GM06990 (cell line): ENCODE data around the gene FBP1.

Experiments used
- DNase-seq: peaks from one replicate; pipeline ENCODE4 v3.0.0-alpha.2; 2011; ENCODE audit not compliant: insufficient read length; ENCODE audit errors: extremely low read depth
- H3K27me3 ChIP-seq: replicated peaks from 2 replicates; pipeline ENCODE4 v1.6.0; 2011; ENCODE audit warnings: low read length; ENCODE audit not compliant: control insufficient read depth, insufficient read depth
- H3K36me3 ChIP-seq: 2 replicates; pipeline ENCODE4 v1.5.1; 2011; ENCODE audit warnings: low read length; ENCODE audit not compliant: control insufficient read depth, insufficient read depth
- H3K4me3 ChIP-seq: replicated peaks from 2 replicates; pipeline ENCODE4 v1.5.1; 2011; ENCODE audit warnings: low read depth, mild to moderate bottlenecking, control low read depth, low read length
- TF ChIP-seq, protein P1 (sequence below): IDR thresholded peaks from 2 replicates; pipeline ENCODE4 v1.5.1; 2011; ENCODE audit warnings: low read length, control low read depth, mild to moderate bottlenecking, inconsistent platforms; ENCODE audit not compliant: insufficient read depth, poor library complexity, severe bottlenecking

Gene FBP1

DNA sequence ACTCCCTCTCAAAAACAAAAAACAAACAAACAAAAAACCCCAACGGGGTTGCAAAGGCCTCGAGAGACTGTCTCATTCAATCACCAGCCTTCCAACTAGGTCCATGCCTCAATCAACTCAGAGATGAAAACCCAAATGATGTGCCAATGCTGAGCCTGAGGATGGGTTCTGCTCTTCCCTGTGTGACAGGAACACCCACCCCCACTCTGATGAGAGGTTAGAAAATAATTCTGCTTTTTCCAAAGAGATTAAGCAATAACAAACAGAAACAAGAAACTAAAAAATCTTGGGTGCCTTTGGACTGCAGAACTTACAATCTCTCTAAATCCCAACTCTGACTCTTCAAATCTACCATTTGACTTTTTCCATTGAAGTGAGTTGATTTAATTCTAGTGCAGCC lies 25.5 kb upstream of the FBP1 start:
- no peaks in the 10 kb centered on the region; the same call in 1 of the 2 replicates for H3K27me3 ChIP-seq
- TF ChIP-seq, protein P1, sequence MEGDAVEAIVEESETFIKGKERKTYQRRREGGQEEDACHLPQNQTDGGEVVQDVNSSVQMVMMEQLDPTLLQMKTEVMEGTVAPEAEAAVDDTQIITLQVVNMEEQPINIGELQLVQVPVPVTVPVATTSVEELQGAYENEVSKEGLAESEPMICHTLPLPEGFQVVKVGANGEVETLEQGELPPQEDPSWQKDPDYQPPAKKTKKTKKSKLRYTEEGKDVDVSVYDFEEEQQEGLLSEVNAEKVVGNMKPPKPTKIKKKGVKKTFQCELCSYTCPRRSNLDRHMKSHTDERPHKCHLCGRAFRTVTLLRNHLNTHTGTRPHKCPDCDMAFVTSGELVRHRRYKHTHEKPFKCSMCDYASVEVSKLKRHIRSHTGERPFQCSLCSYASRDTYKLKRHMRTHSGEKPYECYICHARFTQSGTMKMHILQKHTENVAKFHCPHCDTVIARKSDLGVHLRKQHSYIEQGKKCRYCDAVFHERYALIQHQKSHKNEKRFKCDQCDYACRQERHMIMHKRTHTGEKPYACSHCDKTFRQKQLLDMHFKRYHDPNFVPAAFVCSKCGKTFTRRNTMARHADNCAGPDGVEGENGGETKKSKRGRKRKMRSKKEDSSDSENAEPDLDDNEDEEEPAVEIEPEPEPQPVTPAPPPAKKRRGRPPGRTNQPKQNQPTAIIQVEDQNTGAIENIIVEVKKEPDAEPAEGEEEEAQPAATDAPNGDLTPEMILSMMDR = no peak
- no peak overlapping the region for H3K4me3 ChIP-seq
- DNase-seq = no peak
- no peaks in the 10 kb centered on the region for H3K36me3 ChIP-seq

DNA sequence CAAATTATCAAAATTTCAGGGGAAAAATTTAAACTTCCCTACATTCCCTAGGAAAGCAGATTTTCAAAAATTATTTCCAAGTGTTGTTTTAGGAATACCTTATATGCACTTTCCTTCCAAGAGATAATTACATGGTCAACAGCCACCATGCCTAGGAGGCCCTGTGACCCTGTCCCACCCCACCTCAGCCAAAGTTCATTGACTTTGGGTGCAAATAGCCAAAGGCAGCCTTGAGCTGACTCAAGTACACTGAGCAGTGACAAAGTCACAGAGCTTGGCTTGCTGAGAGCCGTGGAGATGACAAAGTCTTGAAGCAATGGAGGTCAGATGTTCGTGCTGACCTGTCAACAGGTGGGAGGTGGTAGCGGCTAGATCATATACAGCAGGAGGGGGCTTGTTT lies 24.3 kb upstream of the FBP1 start:
- TF ChIP-seq, protein P1 = no peak
- Histone ChIP-seq H3K27me3 (no peaks in the 10 kb centered on the region; the same call in 1 of the 2 replicates), H3K4me3 (no peak overlapping the region), H3K36me3 (no peaks in the 10 kb centered on the region)
- no peak for DNase-seq

DNA sequence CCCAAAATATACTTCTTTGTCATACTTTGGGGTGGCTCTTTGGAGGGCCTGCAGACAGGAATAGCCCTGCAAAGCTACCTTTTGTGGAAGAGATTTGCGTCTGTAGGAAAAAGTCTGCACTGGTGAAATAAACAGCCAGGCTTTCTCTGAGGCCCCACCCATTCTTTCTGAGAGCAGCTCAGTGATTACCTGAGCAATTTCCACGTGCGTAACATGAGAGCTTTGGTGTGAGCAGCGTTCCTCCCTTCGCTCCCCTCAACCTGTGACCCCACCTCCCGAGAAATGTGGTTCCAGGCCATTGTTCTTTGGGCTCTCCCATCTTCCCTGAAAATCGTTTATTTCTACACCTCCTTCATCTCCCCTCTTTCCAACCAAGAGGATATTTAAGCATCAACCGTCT lies 23.8 kb upstream of the FBP1 start:
- Histone ChIP-seq H3K27me3 (no peaks in the 10 kb centered on the region; the same call in 1 of the 2 replicates), H3K36me3 (no peaks in the 10 kb centered on the region), H3K4me3 (no peak overlapping the region)
- TF ChIP-seq, protein P1 = no peak
- DNase-seq = no peak

DNA sequence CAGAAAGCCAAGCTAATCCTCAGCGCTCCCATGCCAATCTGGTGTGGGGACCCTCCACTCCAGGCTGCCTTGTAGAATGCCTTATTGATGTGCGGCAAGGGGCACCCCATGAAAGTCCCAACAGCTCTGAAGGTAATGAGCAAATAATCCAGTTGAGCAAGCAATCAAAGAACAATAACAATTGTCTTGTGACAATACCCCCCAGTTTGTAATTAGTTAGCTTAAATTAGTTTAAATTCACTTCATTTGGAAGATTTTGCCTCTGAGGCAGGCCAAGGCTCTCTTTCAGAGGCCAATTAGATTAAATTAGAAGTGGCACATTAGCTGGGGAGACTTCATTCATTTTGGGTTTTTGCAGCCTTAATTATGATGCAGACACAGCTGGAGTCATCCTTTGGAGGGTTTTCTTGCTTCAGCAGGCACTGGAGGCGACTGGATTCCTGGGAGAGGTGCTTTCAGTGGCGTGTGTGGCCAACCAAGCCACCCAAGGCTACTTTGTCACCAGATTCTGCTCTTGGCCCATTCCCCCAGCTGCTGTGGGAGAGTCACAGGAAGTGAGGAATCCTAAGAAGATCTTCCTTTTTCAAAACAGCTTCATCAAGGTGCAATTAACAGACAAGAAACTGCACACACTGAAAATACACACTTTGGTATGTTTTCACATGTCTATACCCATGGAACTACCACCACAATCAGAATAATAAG lies 17.9 kb upstream of the FBP1 start:
- Histone ChIP-seq H3K4me3 (no peak overlapping the region), H3K36me3 (no peaks in the 10 kb centered on the region), H3K27me3 (no peaks in the 10 kb centered on the region)
- DNase-seq = no peak
- TF ChIP-seq, protein P1 = no peak

DNA sequence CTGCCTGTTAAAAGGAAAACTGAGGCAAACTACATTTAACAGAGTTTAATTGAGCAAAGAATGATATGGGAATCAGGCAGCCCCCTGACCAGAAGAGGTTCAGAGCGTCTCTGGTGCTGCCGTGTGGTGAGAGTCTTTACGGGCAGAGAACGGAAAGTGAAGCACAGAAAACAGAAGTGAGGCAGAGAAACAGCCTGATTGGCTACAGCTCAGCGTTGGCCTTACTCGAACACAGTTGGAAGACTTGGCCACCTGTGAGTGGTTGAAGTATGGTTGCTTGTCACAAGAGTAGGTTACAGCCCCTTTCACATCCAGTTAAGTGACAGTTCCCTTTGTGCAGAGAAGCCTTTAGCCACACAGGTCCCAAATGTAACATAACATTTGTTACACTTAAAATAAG lies 16.9 kb upstream of the FBP1 start:
- Histone ChIP-seq H3K36me3 (no peaks in the 10 kb centered on the region), H3K27me3 (no peaks in the 10 kb centered on the region), H3K4me3 (peak overlapping the region; percentile 51)
- DNase-seq = peak; percentile 20
- TF ChIP-seq, protein P1 = no peak
